B cell (primary cell): ENCODE results near the gene EFCAB10. TPM values are rescaled to one million over a fixed set of nuclear protein-coding genes. Genes with fewer than 3 reads are reported as not detected.
"Not testable (repeated sequence)": the region's sequence is repeated elsewhere in the genome, so short reads cannot be mapped to it uniquely, and the experiment has no call there.

ENCODE experiments used
- ATAC-seq: fragments of 200-7000 bp; cut with Tn5 transposase; one replicate; pipeline ENCODE4 v1.10.0; 2021; ENCODE audit warnings: low read depth, mild to moderate bottlenecking, moderate number of reproducible peaks, moderate library complexity
- CTCF ChIA-PET: fragments of 350-600 bp; sonication (Branson Sonifier 250); formaldehyde crosslinking; loops from one replicate; lab custom pipeline; 2021; ENCODE audit warnings: antibody characterized with exemption, inconsistent platforms; lab: Charles Lee
- POLR2A ChIA-PET: fragments of 350-600 bp; sonication (Branson Sonifier 250); formaldehyde crosslinking; loops from one replicate; lab custom pipeline; 2021; ENCODE audit warnings: antibody characterized with exemption; lab: Charles Lee
- DNase-seq: peaks from one replicate; pipeline ENCODE4 v3.0.0; 2013
- H2AFZ ChIP-seq: 2 replicates; pipeline ENCODE4 v1.6.1; 2012; ENCODE audit warnings: mild to moderate bottlenecking, low read depth, low read length; ENCODE audit not compliant: insufficient read depth, poor library complexity, severe bottlenecking
- H3K27ac ChIP-seq, 2 donors: 1 replicate in 1 of 2; 2 replicates in 1 of 2; pipeline ENCODE4 v1.5.1; 2012 to 2013; ENCODE audit warnings: low read length in 2 of 2, mild to moderate bottlenecking in 2 of 2, moderate library complexity in 1 of 2
- H3K27me3 ChIP-seq, 4 experiments: fragments of 200-600 bp in 1 of 4; sonication (generic) in 1 of 4; replicated peaks in 1 of 4; 1 replicate in 2 of 4; 2 replicates in 2 of 4; pipeline versions ENCODE4 v1.6.1 to v1.7.0; 2013 to 2016; ENCODE audit warnings: low read length in 3 of 4, mild to moderate bottlenecking in 2 of 4, mixed read lengths in 1 of 4, moderate library complexity in 1 of 4; ENCODE audit not compliant: insufficient read depth in 4 of 4, control insufficient read depth in 3 of 4; ENCODE audit errors: control extremely low read depth in 1 of 4
- H3K36me3 ChIP-seq, 2 experiments: replicated peaks in 1 of 2; 1 replicate in 1 of 2; 2 replicates in 1 of 2; pipeline versions ENCODE4 v1.6.1 to v1.7.1; 2013; ENCODE audit warnings: low read length in 1 of 2; ENCODE audit not compliant: insufficient read depth in 2 of 2, control insufficient read depth in 1 of 2; ENCODE audit errors: control extremely low read depth in 1 of 2, extremely low read depth in 1 of 2
- H3K4me1 ChIP-seq, 2 donors: fragments of 200-600 bp in 1 of 2; sonication (generic) in 1 of 2; 1 replicate in 1 of 2; 2 replicates in 1 of 2; pipeline versions ENCODE4 v1.5.1 to v1.6.1; 2013 to 2017; ENCODE audit warnings: low read length in 2 of 2; ENCODE audit not compliant: control insufficient read depth in 2 of 2, insufficient read depth in 2 of 2
- H3K4me2 ChIP-seq: replicated peaks from 2 replicates; pipeline ENCODE3; 2012; ENCODE audit warnings: mild to moderate bottlenecking, low read depth, low read length; ENCODE audit not compliant: poor library complexity, severe bottlenecking
- H3K4me3 ChIP-seq, 5 experiments: fragments of 200-600 bp in 1 of 5; sonication (generic) in 1 of 5; 1 replicate in 3 of 5; 2 replicates in 2 of 5; pipeline versions ENCODE4 v1.5.1 to v1.7.0; 2011 to 2016; ENCODE audit warnings: low read length in 4 of 5, mild to moderate bottlenecking in 4 of 5, low read depth in 2 of 5, control low read depth in 1 of 5, moderate library complexity in 1 of 5; ENCODE audit not compliant: insufficient read depth in 1 of 5; ENCODE audit errors: control extremely low read depth in 1 of 5, extremely low read depth in 1 of 5
- H3K79me2 ChIP-seq: fragments of 200-600 bp; sonication (generic); one replicate; pipeline ENCODE4 v1.6.0; 2016; ENCODE audit warnings: low read length; ENCODE audit not compliant: control insufficient read depth, insufficient read depth
- H3K9ac ChIP-seq: fragments of 200-600 bp; sonication (generic); 2 replicates; pipeline ENCODE4 v1.6.1; 2017; ENCODE audit warnings: mild to moderate bottlenecking, low read length, moderate library complexity
- H3K9me3 ChIP-seq, 3 donors: one replicate each; pipeline versions ENCODE4 v1.6.1 to v1.7.1; 2013; ENCODE audit warnings: low read length in 2 of 3; ENCODE audit not compliant: control insufficient read depth in 2 of 3, insufficient read depth in 1 of 3; ENCODE audit errors: control extremely low read depth in 1 of 3
- H4K20me1 ChIP-seq: 2 replicates; pipeline ENCODE4 v1.6.0; 2012; ENCODE audit warnings: mild to moderate bottlenecking, low read length; ENCODE audit not compliant: insufficient read depth, control insufficient read depth, poor library complexity, severe bottlenecking
- H3K27ac Mint-ChIP-seq: one replicate; pipeline ENCODE4 v1.8.0; 2021; ENCODE audit warnings: mixed read lengths
- H3K27me3 Mint-ChIP-seq: one replicate; pipeline ENCODE4 v1.8.0; 2021; ENCODE audit warnings: mixed read lengths
- H3K4me1 Mint-ChIP-seq: one replicate; pipeline ENCODE4 v1.8.0; 2021; ENCODE audit warnings: mixed read lengths
- H3K4me3 Mint-ChIP-seq: one replicate; pipeline ENCODE4 v1.8.0; 2021; ENCODE audit warnings: mixed read lengths
- H3K9me3 Mint-ChIP-seq: one replicate; pipeline ENCODE4 v1.8.0; 2022; ENCODE audit warnings: mixed read lengths; ENCODE audit not compliant: insufficient read depth
- CTCF ChIP-seq: fragments of 200-600 bp; IDR thresholded peaks from one replicate; pipeline ENCODE4 v1.8.0; 2022; ENCODE audit warnings: antibody characterized with exemption, mild to moderate bottlenecking
- EZH2 ChIP-seq: IDR thresholded peaks from 2 replicates; pipeline ENCODE4 v1.6.1; 2012; ENCODE audit warnings: borderline replicate concordance, low read depth, mild to moderate bottlenecking, moderate library complexity, low read length; ENCODE audit not compliant: insufficient read depth, poor library complexity, severe bottlenecking
- WGBS: methylation state at CpG from one replicate; pipeline ENCODE4 v1.1.5; 2013; ENCODE audit warnings: missing lambda C conversion rate; ENCODE audit not compliant: insufficient coverage; 5-methylcytosine and 5-hydroxymethylcytosine counted together
- intact Hi-C: fragments of 100-400 bp; cut with micrococcal nuclease; formaldehyde crosslinking; loops from one replicate; pipeline ENCODE4 v1.10.0; 2022
- polyA plus RNA-seq: library from polyadenylated mRNA; depleted of rRNA; stranded (reverse); fragments of >200 nt; gene quantifications from 2 replicates; pipeline ENCODE4 v1.2.3, GENCODE V29; 2012
- total RNA-seq, 2 donors: library from RNA; stranded (reverse); fragments of 120-200 nt in 1 of 2; gene quantifications; 1 replicate in 1 of 2; 2 replicates in 1 of 2; pipeline versions ENCODE4 v1.2.3 to v1.2.4, GENCODE V29; 2013 to 2022

EFCAB10 gene
- total and polyA plus RNA-seq, 2 donors (not counting 1 experiment from before 2014, with no cell fraction given) = not detected

- no peak overlapping the region for H3K9ac ChIP-seq
- H3K27me3 Mint-ChIP-seq = no peaks in the 10 kb centered on the region
- H4K20me1 ChIP-seq = no peaks in the 10 kb centered on the region
- no peak overlapping the region for H3K4me3 ChIP-seq
- H2AFZ ChIP-seq = no peak overlapping the region
- peaks cover 20% of the 10 kb centered on the region for H3K4me1 Mint-ChIP-seq
- 65% methylated on average over 2 of the region's 4 CpGs for WGBS
- intact Hi-C loops = loop anchor here (5.0 kb wide), 2 partner anchors 138 to 508 kb away; partner anchors contain the start of gene SRPK2
- peaks cover 0 to 3% (median 0%) of the 10 kb centered on the region in 3 donors for H3K9me3 ChIP-seq
- ChIA-PET CTCF (interaction anchor here (0.6 kb wide), 1 partner anchor 15 kb away, joined by 4 read pairs; no protein-coding TSS in a partner anchor), POLR2A (interaction anchor here (0.7 kb wide), 1 partner anchor 70 kb away, joined by 3 read pairs; no protein-coding TSS in a partner anchor)
- H3K36me3 ChIP-seq = no peaks in the 10 kb centered on the region
- DNase-seq (peak; percentile 46), ATAC-seq (no peak)
- no peaks in the 10 kb centered on the region for H3K27me3 ChIP-seq
- no peak for TF ChIP-seq EZH2
- no peak for TF ChIP-seq CTCF
- no peak overlapping the region for H3K4me3 Mint-ChIP-seq
- peaks cover 13 to 22% of the 10 kb centered on the region in 2 donors for H3K4me1 ChIP-seq
- no peak overlapping the region for H3K27ac Mint-ChIP-seq
- no peak overlapping the region for H3K27ac ChIP-seq
- no peaks in the 10 kb centered on the region for H3K9me3 Mint-ChIP-seq
- H3K4me2 ChIP-seq = peak overlapping the region; percentile 6
- peaks cover 11% of the 10 kb centered on the region for H3K79me2 ChIP-seq
Measured at GRCh38 chr7:105524840-105525239, 56.5 kb downstream of the EFCAB10 start.

GRCh38 chr7:105524423-105524822 lies 56.9 kb downstream of the EFCAB10 start:
- not testable (repeated sequence) for DNase-seq, H3K27me3 ChIP-seq, H3K27ac ChIP-seq, ATAC-seq, H3K4me2 ChIP-seq, H3K9me3 ChIP-seq, H3K4me3 Mint-ChIP-seq, H3K27ac Mint-ChIP-seq, H2AFZ ChIP-seq, H4K20me1 ChIP-seq, H3K9ac ChIP-seq, H3K36me3 ChIP-seq, H3K4me3 ChIP-seq, H3K27me3 Mint-ChIP-seq, H3K9me3 Mint-ChIP-seq
- Histone ChIP-seq H3K4me1 (peaks cover 13 to 22% of the 10 kb centered on the region in 2 donors), H3K79me2 (peaks cover 15% of the 10 kb centered on the region)
- H3K4me1 Mint-ChIP-seq = peaks cover 23% of the 10 kb centered on the region
- intact Hi-C loops = loop anchor here (5.0 kb wide), 2 partner anchors 137 to 507 kb away; partner anchors contain the start of gene SRPK2
- POLR2A ChIA-PET = interaction anchor here (0.7 to 4.0 kb wide), 2 partner anchors 8 to 70 kb away, joined by 3 to 22 read pairs; partner anchors contain the start of gene RINT1
- CTCF ChIA-PET = interaction anchor here (0.6 to 1.7 kb wide), 2 partner anchors 7 to 16 kb away, joined by 4 to 5 read pairs; partner anchors contain the start of gene RINT1
- WGBS = 96% methylated on average over 4 of the region's 11 CpGs
